ENCODE data around the gene SPNS1. TPM values are rescaled to one million over a fixed set of nuclear protein-coding genes. Genes with fewer than 3 reads are reported as not detected.
"Not testable (repeated sequence)": the region's sequence is repeated elsewhere in the genome, so short reads cannot be mapped to it uniquely, and the experiment has no call there.

SPNS1 gene, protein sequence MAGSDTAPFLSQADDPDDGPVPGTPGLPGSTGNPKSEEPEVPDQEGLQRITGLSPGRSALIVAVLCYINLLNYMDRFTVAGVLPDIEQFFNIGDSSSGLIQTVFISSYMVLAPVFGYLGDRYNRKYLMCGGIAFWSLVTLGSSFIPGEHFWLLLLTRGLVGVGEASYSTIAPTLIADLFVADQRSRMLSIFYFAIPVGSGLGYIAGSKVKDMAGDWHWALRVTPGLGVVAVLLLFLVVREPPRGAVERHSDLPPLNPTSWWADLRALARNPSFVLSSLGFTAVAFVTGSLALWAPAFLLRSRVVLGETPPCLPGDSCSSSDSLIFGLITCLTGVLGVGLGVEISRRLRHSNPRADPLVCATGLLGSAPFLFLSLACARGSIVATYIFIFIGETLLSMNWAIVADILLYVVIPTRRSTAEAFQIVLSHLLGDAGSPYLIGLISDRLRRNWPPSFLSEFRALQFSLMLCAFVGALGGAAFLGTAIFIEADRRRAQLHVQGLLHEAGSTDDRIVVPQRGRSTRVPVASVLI
- 14.8 TPM for total RNA-seq

GRCh38 chr16:28974437-28975157 is at the start of gene SPNS1:
Gene SPNS1 (plus strand): TSS chr16:28974778. CDS start chr16:28975152, 374 bp downstream.
- peak; percentile 98 for DNase-seq

DNA sequence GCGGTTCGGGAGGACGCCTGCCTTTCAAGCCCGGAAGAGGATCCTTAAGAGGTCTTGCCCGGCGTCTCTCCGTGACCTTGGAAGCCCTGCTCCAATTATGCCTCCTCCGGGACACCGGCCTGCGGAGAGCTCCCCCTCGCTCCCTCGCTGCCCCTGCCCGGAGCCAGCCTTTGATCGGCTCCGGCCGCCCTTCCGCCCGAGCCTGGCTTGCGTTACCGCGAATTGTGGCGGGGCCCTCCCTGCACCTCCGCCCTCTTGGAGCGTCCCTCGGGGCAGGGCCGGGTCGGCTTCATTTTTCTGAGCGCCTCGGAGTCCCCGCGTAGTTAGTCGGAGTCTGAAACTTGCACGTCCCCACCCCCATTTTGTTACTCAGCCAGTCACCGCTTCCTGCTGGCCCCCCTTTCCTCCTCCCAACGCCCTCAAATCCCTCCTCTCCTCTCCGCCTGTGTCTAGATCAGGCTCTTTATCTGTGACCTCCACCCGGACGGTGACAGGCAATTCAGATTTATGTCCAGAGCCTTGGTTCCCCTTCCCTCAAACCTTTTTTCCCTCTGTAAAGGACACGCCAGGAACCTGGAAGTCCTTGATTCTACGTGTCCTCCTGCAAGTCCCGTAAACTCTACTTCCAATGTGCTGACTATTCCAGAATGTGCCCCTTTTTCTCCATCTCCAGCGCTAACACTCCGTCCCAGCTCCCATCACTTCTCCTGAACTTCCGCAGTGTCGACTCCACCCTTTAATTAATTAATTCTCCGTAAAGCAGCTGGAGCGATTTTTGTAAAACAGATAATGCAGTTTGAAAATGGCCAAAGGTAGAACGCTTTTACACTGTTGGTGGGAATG is 49.0 kb upstream of the SPNS1 start:
- peak; percentile 90 for DNase-seq

DNA sequence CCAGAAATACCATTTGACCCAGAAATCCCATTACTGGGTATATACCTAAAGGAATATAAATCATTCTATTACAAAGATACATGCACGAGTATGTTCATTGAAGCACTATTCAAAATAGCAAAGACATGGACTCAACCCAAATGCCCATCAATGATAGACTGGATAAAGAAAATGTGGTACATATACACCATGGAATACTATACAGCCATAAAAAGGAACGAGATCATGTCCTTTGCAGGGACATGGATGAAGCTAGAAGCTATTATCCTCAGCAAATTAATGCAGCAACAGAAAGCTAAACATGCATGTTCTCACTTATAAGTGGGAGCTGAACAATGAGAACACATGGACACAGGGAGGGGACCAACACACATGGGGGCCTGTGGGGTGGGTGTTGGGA is 48.3 kb upstream of the SPNS1 start:
- not testable (repeated sequence) for DNase-seq

DNA sequence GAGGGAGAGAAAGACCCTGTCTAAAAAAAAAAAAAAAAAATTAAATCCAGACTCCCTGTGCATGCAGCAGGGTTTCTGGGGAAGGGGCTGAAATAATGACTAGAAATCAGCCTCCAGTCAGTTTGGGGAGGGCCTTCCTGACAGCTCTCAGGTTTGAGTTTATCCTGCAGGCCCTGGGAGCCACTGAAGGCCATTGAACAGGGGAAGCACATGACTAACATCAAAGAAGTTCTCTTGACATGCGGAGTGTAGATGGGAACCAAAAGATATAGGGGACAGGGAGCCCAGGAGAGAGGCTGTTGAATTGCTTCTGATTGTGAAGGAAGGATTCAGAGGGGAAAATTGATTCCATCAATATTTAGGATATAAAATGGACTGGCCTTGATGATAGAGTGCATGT is 46.8 kb upstream of the SPNS1 start:
- no peak for DNase-seq

DNA sequence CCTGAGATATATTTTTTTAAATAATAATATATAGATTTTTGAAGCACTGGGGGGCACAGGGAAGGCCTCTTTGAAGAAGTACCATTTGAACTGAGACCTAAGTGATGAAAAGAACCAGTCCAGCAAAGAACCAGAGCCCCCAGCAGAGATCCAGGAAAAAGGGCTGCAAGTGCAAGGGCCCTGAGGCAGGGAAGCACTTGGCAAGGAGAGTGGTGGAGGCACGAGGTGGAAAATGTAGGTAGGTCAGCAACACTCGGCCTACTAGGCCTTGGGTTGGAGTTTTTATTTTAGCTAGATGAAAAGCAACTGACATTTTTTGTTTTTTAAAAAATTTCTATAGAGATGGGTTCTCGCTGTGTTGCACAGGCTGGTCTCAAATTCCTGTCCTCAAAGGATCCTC is 44.4 kb upstream of the SPNS1 start:
- no peak for DNase-seq

GRCh38 chr16:28930652-28931051 is 43.9 kb upstream of the SPNS1 start:
- peak; percentile 21 for DNase-seq

- no peak for DNase-seq
These were observed 42.8 kb upstream of the SPNS1 start, which contains the start of gene CD19 for GRCh38 chr16:28931801-28932225. Gene CD19 (plus strand): TSS chr16:28931971. CDS start chr16:28932001, 30 bp downstream.

DNA sequence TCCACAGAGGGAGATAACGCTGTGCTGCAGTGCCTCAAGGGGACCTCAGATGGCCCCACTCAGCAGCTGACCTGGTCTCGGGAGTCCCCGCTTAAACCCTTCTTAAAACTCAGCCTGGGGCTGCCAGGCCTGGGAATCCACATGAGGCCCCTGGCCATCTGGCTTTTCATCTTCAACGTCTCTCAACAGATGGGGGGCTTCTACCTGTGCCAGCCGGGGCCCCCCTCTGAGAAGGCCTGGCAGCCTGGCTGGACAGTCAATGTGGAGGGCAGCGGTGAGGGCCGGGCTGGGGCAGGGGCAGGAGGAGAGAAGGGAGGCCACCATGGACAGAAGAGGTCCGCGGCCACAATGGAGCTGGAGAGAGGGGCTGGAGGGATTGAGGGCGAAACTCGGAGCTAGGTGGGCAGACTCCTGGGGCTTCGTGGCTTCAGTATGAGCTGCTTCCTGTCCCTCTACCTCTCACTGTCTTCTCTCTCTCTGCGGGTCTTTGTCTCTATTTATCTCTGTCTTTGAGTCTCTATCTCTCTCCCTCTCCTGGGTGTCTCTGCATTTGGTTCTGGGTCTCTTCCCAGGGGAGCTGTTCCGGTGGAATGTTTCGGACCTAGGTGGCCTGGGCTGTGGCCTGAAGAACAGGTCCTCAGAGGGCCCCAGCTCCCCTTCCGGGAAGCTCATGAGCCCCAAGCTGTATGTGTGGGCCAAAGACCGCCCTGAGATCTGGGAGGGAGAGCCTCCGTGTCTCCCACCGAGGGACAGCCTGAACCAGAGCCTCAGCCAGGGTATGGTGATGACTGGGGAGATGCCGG is 42.0 kb upstream of the SPNS1 start:
- no peak for DNase-seq

DNA sequence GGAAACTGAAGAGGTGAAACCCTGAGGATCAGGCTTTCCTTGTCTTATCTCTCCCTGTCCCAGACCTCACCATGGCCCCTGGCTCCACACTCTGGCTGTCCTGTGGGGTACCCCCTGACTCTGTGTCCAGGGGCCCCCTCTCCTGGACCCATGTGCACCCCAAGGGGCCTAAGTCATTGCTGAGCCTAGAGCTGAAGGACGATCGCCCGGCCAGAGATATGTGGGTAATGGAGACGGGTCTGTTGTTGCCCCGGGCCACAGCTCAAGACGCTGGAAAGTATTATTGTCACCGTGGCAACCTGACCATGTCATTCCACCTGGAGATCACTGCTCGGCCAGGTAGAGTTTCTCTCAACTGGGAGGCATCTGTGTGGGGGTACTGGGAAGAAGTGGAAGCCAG is 41.4 kb upstream of the SPNS1 start:
- DNase-seq, result no peak

DNA sequence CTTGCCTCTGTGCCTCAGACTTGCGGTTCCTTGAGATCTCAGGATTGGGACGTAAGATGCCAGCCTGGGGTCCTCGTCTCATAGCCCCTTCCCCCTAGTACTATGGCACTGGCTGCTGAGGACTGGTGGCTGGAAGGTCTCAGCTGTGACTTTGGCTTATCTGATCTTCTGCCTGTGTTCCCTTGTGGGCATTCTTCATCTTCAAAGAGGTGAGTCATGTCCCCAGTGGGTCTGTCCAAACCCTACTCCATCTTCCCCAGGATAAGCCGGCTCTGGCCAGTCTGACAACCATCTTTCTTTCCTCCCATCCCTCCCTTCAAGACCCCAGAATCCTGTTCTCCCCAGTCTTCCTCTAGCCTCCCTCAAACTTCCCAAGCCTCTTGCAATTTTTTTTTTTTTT is 39.2 kb upstream of the SPNS1 start:
- no peak for DNase-seq

GRCh38 chr16:28935924-28936783 is 38.4 kb upstream of the SPNS1 start:
- DNase-seq, result peak; percentile 77

- DNase-seq, result no peak
These were observed 37.8 kb upstream of the SPNS1 start for GRCh38 chr16:28936784-28937155.

GRCh38 chr16:28937222-28937876 is 37.2 kb upstream of the SPNS1 start:
- DNase-seq, result no peak

GRCh38 chr16:28938721-28939120 is 35.9 kb upstream of the SPNS1 start:
- DNase-seq, result no peak

GRCh38 chr16:28939825-28940224 is 34.8 kb upstream of the SPNS1 start:
- DNase-seq, result not testable (repeated sequence)

- peak; percentile 13 for DNase-seq
These were observed 31.3 kb upstream of the SPNS1 start for GRCh38 chr16:28943281-28943680.

GRCh38 chr16:28946681-28947080 is 27.9 kb upstream of the SPNS1 start:
- DNase-seq, result no peak

- DNase-seq, result peak; percentile 100
These were observed 23.7 kb upstream of the SPNS1 start, which contains the start of gene NFATC2IP for GRCh38 chr16:28950648-28951409. Gene NFATC2IP (plus strand): TSS chr16:28950937. CDS start chr16:28951012, 75 bp downstream.

- DNase-seq, result no peak
These were observed 23.1 kb upstream of the SPNS1 start for GRCh38 chr16:28951410-28951943.

Data from tongue (tissue), 2 donors.